Fibroblast of mammary gland (primary cell): ENCODE data around the gene COPG2.

ENCODE experiments used
- DNase-seq: peaks from one replicate; pipeline ENCODE4 v3.0.0-alpha.2; 2010; ENCODE audit warnings: low read depth
- H3K4me3 ChIP-seq: 2 replicates; pipeline ENCODE4 v1.5.1; 2011; ENCODE audit warnings: low read depth, mild to moderate bottlenecking, low read length, moderate library complexity; ENCODE audit not compliant: control insufficient read depth
- CTCF ChIP-seq: conservative IDR thresholded peaks from 2 replicates; pipeline ENCODE4 v1.5.1; 2011; ENCODE audit warnings: low read depth, low read length, inconsistent platforms; ENCODE audit not compliant: control insufficient read depth, insufficient read depth

COPG2 gene

GRCh38 chr7:130491841-130492522 lies 176.6 kb downstream of the COPG2 start, which contains the start of gene MEST:
TSS of gene MEST (plus strand) at chr7:130492085. CDS start at chr7:130492314, 229 bp downstream.
- no peak for TF ChIP-seq CTCF
- no peak for DNase-seq
- H3K4me3 ChIP-seq, result peak within 1 kb of the TSS; percentile 13

GRCh38 chr7:130490888-130491804 lies 177.4 kb downstream of the COPG2 start:
- H3K4me3 ChIP-seq, result peak overlapping the region; percentile 13
- DNase-seq, result no peak
- no peak for TF ChIP-seq CTCF

- no peak for DNase-seq
- TF ChIP-seq CTCF, result no peak
- H3K4me3 ChIP-seq, result no peak overlapping the region
Measured at GRCh38 chr7:130490311-130490791, 178.2 kb downstream of the COPG2 start.

GRCh38 chr7:130489140-130489983 lies 179.2 kb downstream of the COPG2 start:
- H3K4me3 ChIP-seq, result no peak overlapping the region
- no peak for TF ChIP-seq CTCF
- DNase-seq, result no peak

GRCh38 chr7:130488392-130489139 lies 180.0 kb downstream of the COPG2 start:
- TF ChIP-seq CTCF, result no peak
- H3K4me3 ChIP-seq, result no peak overlapping the region

GRCh38 chr7:130486954-130487436 lies 181.6 kb downstream of the COPG2 start:
- no peak overlapping the region for H3K4me3 ChIP-seq
- DNase-seq, result no peak
- no peak for TF ChIP-seq CTCF

More at GRCh38 chr7:130488392-130489139, 180.0 kb downstream of the COPG2 start:
- DNase-seq, result no peak
